CD1c-positive myeloid dendritic cell (primary cell): Measurements from ENCODE around the gene THRAP3.
A peak's percentile ranks its signal among the peaks of the same experiment; 100 is the strongest.

Experiments used
- DNase-seq: peaks from one replicate; pipeline ENCODE4 v3.0.0-alpha.2; 2016; ENCODE audit errors: extremely low spot score

THRAP3 gene

DNA sequence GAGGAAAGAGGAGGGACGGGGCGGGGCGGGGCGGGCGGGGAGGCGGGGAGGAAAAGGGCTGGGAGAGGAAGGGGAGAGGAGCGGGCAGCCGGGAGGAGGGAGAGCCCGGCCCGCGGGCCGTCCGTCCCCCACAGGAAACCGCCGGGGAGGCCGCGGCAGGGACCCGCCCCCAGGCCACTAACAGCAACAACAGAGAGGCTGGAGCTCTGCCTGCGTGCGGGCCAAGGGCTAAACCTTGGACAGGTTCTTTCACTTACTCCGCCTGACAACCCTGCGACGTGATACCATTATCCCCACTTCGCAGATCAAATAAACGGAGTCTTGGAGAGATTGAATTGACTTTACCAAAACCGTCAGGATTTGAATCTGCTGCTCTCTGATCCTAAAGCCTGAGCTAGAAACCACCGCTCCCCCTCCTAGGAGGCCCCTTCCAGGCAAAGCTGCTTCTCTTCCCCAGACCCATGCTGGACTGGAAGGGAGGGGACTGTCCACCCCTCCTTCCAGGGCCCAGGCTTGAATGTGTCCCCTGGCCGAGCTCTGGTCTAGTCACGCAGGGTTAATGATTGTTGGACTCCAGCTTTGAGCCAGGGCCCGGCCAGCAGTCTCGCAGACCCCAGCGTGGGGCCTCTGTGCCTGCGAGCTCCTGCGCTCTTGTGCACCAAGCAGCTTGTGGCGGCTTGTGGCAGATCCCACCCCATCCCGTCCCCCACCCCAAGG is 99.6 kb downstream of the THRAP3 start, which contains the start of gene EVA1B:
Gene EVA1B, minus strand, starts transcription at position 10 of the 717 bp plus-strand sequence. CDS start 608 bp downstream, outside the sequence.
- DNase-seq: peak; percentile 47

GRCh38 chr1:36324353-36324703 is 100.1 kb downstream of the THRAP3 start:
- no peak for DNase-seq

DNA sequence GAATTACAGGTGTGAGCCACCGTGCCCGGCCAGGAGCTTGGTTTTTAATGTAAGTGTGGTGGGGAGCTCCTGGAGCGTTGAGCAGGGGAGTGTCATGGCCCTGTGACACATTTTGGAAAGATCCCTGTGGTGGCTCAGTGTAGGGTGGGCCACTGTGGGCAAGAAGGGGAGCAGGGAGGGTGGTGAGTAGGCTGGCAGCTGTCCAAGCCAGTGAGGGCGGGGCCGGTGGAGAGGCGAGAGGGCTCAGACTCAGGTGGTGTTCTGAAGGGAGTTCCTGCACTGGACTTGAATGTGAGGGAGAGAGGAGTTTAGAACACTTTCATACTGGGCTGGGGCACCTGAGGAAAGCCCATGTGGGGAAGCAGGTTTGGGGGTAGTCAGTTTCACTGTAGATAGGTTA is 102.3 kb downstream of the THRAP3 start:
- DNase-seq: no peak

DNA sequence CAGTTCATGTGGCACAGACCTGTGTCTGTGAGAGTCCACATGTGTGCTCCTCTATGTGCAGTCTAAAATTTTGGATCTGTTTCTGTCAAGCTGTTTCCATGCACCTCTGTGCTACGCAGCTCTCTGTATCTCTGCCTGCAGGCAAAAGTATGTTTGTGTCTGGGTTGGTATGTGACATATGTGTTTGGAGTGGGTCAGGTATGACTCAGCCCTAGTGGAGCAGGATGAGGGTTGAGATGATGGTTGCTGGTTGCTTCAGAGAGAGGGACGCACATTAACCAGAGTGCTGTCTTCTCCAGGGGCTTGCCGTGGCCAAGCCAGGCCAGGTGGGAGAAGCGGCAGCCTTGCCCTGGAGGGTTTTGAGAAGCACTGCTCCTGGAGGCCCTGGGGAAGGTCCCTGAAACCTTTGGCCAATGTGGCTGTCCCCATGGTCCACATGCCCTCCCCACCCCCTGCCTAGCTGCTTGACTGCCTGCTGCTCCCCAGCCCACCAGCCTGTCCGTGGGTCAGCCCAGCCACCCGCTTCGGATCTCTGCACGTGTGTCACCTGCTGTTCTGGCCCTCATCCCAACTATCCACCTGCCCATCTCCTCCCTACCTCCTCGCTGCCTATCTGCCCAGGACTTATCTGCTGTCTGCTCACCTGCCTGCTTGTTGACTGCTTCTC is 103.3 kb downstream of the THRAP3 start:
- DNase-seq: no peak

DNA sequence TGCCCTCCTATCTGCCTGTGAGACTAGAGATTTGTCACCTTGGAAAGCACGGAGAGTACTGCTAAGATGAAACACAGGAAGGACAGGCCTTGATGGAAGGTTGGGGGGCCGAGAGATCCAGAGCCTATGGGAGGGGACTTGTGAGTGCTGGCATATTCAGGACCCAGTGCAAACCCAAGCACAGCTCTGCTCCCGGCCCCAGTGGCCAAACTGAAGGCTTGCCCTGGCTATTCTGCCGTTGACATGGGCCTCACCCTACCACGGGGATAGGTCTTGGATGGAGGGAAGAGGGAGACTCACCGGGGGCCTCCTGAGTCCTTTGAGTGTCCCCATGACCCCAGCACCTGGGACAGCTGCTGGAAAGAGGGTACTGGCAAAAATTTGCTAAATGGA is 103.8 kb downstream of the THRAP3 start:
- no peak for DNase-seq

DNA sequence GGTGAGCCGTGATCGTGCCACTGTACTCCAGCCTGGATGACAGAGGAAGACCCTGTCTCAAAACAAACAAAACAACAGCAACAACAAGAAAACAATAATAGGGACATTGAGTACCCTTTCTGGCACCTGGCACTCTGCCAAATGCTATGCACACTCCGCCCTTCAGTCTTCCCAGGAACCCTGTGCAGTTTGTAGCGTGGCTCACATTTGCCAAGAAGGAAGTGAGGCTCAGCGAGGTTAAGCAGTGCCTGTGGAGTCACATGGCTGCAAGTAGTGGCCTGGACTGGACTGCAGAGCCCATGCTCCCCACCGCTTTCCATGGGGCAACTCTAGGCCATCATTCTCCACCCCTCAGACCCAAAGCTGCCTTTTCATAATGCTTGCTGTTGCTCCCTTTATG is 104.5 kb downstream of the THRAP3 start:
- DNase-seq: peak; percentile 76

GRCh38 chr1:36329817-36330216 is 105.6 kb downstream of the THRAP3 start:
- no peak for DNase-seq

GRCh38 chr1:36330940-36331339 is 106.7 kb downstream of the THRAP3 start:
- no peak for DNase-seq

DNA sequence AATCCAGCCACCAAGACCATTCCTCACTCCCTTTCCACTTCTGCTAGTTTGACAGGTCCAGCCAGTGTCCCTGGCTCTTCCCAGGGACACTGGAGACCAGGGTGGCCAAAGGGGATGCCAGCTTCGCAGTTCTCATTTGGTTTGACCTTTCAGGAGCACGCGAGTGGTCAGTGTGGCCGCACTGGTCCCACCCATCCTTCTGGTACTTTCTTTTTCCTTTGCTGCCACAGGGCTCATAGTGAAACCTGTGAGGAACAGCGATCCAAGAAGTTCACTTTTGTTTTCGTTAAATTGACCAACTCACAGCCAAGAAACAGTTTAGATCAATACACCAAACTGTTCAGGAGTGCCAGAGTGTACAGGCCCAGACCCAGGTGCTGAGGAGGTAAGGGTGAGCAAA is 113.6 kb downstream of the THRAP3 start:
- no peak for DNase-seq

- DNase-seq: no peak
Observed at GRCh38 chr1:36339215-36339614, 115.0 kb downstream of the THRAP3 start.

DNA sequence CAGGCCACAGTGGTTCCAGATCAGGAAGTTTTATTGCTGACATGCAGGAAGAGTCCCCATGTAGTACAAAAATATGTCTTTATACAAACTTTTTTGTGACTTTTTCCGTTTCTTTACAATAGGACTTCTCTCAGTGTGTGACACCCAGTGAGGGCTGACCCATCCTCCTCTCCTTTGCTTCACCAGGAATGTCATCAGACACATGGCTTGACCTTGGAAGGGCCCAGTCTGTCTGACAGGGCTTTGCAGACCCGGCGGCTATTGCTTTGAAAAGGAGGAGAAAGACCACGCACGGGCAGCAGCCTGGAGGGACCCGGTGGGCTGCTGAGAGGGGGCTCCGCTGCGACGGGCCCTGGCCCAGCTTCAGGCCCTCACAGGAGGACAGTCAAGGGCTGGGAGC is 115.4 kb downstream of the THRAP3 start:
- no peak for DNase-seq

GRCh38 chr1:36341626-36342320 is 117.5 kb downstream of the THRAP3 start:
- DNase-seq: no peak

GRCh38 chr1:36342426-36343185 is 118.4 kb downstream of the THRAP3 start:
- peak; percentile 55 for DNase-seq

DNA sequence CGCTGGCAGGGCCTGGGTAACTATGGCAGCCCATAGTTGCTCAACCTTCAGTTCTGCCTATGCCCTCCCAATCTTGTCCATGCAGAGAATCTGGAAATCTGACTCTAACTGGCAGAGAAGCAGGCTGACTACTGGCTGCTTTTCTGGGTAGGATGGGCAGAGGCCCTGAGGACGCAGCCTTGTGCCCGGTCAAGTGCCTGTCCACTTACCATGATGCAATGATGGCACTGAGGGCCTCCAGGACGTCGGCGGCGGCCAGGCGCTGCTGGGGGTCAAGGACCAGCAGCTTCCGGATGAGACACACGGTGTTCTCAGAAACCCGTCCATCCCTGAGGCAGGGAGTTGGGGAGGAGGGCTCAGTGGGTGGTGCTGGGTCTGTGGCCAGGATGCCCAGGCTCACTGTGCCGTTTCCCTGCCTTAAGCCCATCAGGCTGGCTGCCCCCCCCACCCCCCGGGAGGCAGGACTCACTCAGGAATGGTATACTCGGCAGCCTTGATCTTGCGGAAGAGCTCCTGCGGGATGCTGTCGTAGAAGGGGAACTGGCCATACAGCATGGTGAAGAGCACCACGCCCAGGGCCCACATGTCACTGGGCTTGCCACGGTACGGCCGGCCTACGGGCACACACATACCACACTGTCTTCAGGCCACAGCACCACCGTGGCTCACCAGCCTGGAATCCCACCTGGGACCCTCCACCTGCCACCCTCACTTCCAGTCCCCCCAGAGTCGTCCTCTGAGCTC is 119.6 kb downstream of the THRAP3 start:
- DNase-seq: no peak

GRCh38 chr1:36344395-36344680 is 120.1 kb downstream of the THRAP3 start:
- DNase-seq: no peak

DNA sequence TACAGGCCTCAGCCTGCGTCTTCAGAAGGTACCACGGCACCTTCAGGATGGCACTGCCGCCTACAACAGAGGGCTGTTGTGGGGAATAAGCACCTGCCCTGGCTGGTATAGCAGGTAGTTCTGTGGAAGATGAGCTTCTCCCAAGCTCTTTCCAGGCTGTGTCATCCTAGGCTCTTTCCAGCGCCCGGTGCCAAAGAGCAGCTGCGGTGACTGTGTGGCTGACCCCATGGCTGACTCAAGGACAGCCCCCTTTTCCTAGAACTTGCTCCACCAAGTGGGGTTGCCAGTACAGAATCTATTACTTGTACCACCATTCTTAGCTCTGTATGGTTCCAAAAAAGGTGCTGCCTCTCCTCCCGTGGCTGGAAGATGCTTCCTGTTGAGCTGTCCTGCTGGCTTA is 121.1 kb downstream of the THRAP3 start:
- DNase-seq: no peak

DNA sequence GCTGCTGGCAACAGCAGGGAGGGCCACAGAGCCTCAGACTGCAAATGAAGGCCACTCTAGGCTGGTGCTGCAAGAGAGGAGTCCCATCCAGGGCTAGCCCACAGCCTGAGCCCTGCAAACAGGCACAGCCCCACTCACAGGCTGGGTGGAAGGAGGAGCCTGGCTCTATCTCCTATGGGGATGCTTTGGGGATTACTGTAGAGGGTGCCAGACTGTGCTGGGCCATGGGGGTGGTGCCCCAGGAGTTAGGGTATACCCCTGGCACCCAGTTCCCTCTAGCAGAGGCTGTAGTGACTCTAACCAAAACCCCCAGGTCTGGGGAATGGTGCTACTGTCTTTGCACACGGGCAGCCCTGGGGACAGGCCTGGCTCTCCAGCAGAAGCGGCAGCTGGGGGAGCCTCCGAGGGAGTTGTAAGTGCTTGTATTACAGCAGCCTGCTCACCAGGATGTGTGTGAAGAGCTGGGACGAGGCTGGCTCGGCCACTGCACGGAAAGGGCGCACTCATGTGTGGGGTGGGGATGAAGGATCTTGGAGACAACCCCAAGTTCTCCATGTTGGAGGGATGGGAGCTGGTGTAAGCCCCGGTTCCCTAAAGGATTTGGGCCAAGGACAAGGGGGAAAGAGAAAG is 122.6 kb downstream of the THRAP3 start:
- DNase-seq: no peak

GRCh38 chr1:36349241-36349671 is 125.0 kb downstream of the THRAP3 start:
- peak; percentile 78 for DNase-seq

GRCh38 chr1:36349839-36350238 is 125.6 kb downstream of the THRAP3 start:
- no peak for DNase-seq

DNA sequence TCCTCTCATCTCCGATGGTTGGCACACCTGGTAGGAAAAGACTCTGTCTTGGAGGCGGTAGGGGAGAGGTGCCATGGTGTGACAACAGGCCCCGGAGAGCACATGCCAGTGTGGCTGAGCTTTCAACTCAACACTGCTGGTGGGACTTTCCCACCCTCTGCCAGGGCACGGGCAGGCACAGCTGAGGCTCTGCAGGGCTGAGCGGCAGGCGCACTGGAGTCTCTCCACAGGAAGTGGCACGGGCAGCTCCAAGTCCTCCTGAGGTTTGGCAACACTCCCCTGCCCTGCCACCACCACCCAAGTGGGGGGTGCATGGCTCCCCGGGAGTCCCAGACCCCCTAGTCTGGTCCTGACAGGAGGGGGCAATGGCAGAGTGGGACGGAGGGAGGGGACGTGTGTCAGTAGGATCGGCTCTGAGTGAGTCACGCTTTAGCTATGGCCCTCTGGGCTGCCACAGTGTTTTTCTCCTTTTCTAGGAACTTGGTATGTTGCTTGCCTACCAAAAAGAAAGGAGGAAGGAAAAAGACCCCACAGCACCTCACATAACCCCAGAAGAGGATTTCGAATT is 126.5 kb downstream of the THRAP3 start:
- DNase-seq: peak; percentile 41
